ENCODE measurements around the gene CDC14A.

- TF ChIP-seq POLR2AphosphoS5 (IDR thresholded peaks at IDR 0.05; ENCODE audit: low read depth, low read length) (no peak), TAF1 (IDR thresholded peaks at IDR 0.05; ENCODE audit: low read depth, low read length) (no peak), POLR2A (IDR thresholded peaks at IDR 0.05; ENCODE audit: low read depth, low read length) (no peak), POU2F2 (IDR thresholded peaks at IDR 0.05; ENCODE audit: low read depth, low read length) (no peak)
Measured at GRCh38 chr1:100539836-100540536, 187.7 kb downstream of the CDC14A start.

All from GM12891 (cell line).